AG04450 (cell line): ENCODE measurements around the gene CHPF. TPM values are rescaled to one million over a fixed set of nuclear protein-coding genes. Genes with fewer than 3 reads are reported as not detected.

Source experiments
- CTCF ChIA-PET: fragments of 300-600, 350-600 bp; formaldehyde crosslinking; extraction: SDS; loops from one replicate; lab custom pipeline; 2022; ENCODE audit warnings: antibody characterized with exemption, inconsistent platforms; lab: Charles Lee
- POLR2A ChIA-PET: fragments of 350-600 bp; formaldehyde crosslinking; extraction: SDS; loops from one replicate; lab custom pipeline; 2021; ENCODE audit warnings: antibody characterized with exemption, inconsistent platforms; lab: Yijun Ruan, JAX
- DNase-seq: peaks from one replicate; pipeline ENCODE4 v3.0.0-alpha.2; 2011; ENCODE audit warnings: low read depth, low spot score
- H3K27ac ChIP-seq: one replicate; pipeline ENCODE4 v1.5.1; 2012; ENCODE audit warnings: low read depth, low read length, control low read depth
- H3K27me3 ChIP-seq: one replicate; pipeline ENCODE4 v1.6.0; 2012; ENCODE audit warnings: low read length; ENCODE audit not compliant: control insufficient read depth, insufficient read depth
- H3K4me3 ChIP-seq: 2 replicates; pipeline ENCODE4 v1.5.1; 2011; ENCODE audit warnings: mild to moderate bottlenecking, low read depth, low read length, control low read depth
- H3K9me3 ChIP-seq: 2 replicates; pipeline ENCODE4 v1.5.1; 2012; ENCODE audit warnings: low read length; ENCODE audit not compliant: control insufficient read depth, insufficient read depth
- CTCF ChIP-seq: IDR thresholded peaks from 2 replicates; pipeline ENCODE4 v1.5.1; 2011; ENCODE audit warnings: low read depth, low read length, control low read depth, inconsistent platforms
- polyA plus RNA-seq: library from polyadenylated mRNA; depleted of rRNA; stranded (reverse); fragments of >200 nt; gene quantifications from 2 replicates; pipeline ENCODE4 v1.2.3, GENCODE V29; 2011

Gene CHPF
- polyA plus RNA-seq, 1 experiment, result 24.4 TPM

- Histone ChIP-seq H3K27ac (no peak overlapping the region), H3K27me3 (peaks cover 34% of the 10 kb centered on the region), H3K9me3 (no peaks in the 10 kb centered on the region), H3K4me3 (no peak overlapping the region)
- ChIA-PET POLR2A (interaction anchor here (0.5 kb wide), 1 partner anchor 110 kb away, joined by 3 read pairs; no protein-coding TSS in a partner anchor), CTCF (interaction anchor here (1.6 to 9.9 kb wide), 5 partner anchors 15 to 123 kb away, joined by 4 to 270 read pairs (median 97); a partner anchor contains a TSS)
- TF ChIP-seq CTCF, result no peak
- DNase-seq, result no peak
Measured at GRCh38 chr2:219525533-219526232, 17.9 kb downstream of the CHPF start.

- DNase-seq, result no peak
- ChIA-PET POLR2A (no interaction called here), CTCF (interaction anchor here (1.6 to 9.9 kb wide), 5 partner anchors 16 to 122 kb away, joined by 4 to 270 read pairs (median 97); a partner anchor contains a TSS)
- no peaks in the 10 kb centered on the region for H3K9me3 ChIP-seq
- no peak for TF ChIP-seq CTCF
- no peak overlapping the region for H3K27ac ChIP-seq
- H3K27me3 ChIP-seq, result peaks cover 30% of the 10 kb centered on the region
- no peak overlapping the region for H3K4me3 ChIP-seq
Measured at GRCh38 chr2:219524817-219525216, 18.8 kb downstream of the CHPF start.

GRCh38 chr2:219523031-219523671 lies 20.5 kb downstream of the CHPF start:
- TF ChIP-seq CTCF, result no peak
- H3K27me3 ChIP-seq, result peaks cover 24% of the 10 kb centered on the region
- ChIA-PET CTCF (interaction anchor here (0.9 to 9.9 kb wide), 7 partner anchors 15 to 120 kb away, joined by 4 to 270 read pairs (median 35); partner anchors contain the start of gene GMPPA), POLR2A (interaction anchor here (0.6 to 1.0 kb wide), 2 partner anchors 13 to 25 kb away, joined by 3 to 6 read pairs; partner anchors contain the start of gene GMPPA)
- H3K9me3 ChIP-seq, result no peaks in the 10 kb centered on the region
- no peak overlapping the region for H3K27ac ChIP-seq
- no peak for DNase-seq
- H3K4me3 ChIP-seq, result no peak overlapping the region

GRCh38 chr2:219522111-219523030 lies 21.2 kb downstream of the CHPF start:
- Histone ChIP-seq H3K27me3 (peaks cover 20% of the 10 kb centered on the region), H3K9me3 (no peaks in the 10 kb centered on the region), H3K27ac (peak overlapping the region; percentile 47), H3K4me3 (0 out of 2 replicates have a peak overlapping the region, but pooled peaks have one; percentile 13)
- ChIA-PET CTCF (interaction anchor here (0.6 to 9.9 kb wide), 16 partner anchors 9 to 212 kb away, joined by 3 to 270 read pairs (median 10); partner anchors contain the start of genes DNPEP, GMPPA and OBSL1), POLR2A (interaction anchor here (0.9 to 1.0 kb wide), 2 partner anchors 12 to 24 kb away, joined by 4 to 6 read pairs; partner anchors contain the start of gene GMPPA)
- no peak for TF ChIP-seq CTCF
- DNase-seq, result no peak
